Mucosa of stomach (tissue), 1 donor: Measurements from ENCODE around the gene CAPN3.
"Not testable (repeated sequence)": the region's sequence is repeated elsewhere in the genome, so short reads cannot be mapped to it uniquely, and the experiment has no call there.

Source experiments
- H3K27me3 ChIP-seq: one replicate; pipeline ENCODE4 v1.7.0; 2013; ENCODE audit warnings: mild to moderate bottlenecking, low read length; ENCODE audit not compliant: control insufficient read depth, insufficient read depth
- H3K36me3 ChIP-seq: one replicate; pipeline ENCODE4 v1.7.0; 2013; ENCODE audit warnings: low read length; ENCODE audit not compliant: control insufficient read depth, insufficient read depth
- H3K4me1 ChIP-seq: one replicate; pipeline ENCODE4 v1.7.0; 2013; ENCODE audit warnings: mild to moderate bottlenecking, low read length; ENCODE audit not compliant: control insufficient read depth, insufficient read depth
- H3K4me3 ChIP-seq: one replicate; pipeline ENCODE4 v1.7.0; 2013; ENCODE audit warnings: low read length
- H3K9ac ChIP-seq: one replicate; pipeline ENCODE4 v1.7.0; 2013; ENCODE audit warnings: mild to moderate bottlenecking, low read length, moderate library complexity
- H3K9me3 ChIP-seq: one replicate; pipeline ENCODE4 v1.7.0; 2013; ENCODE audit warnings: mild to moderate bottlenecking, low read length, moderate library complexity; ENCODE audit not compliant: control insufficient read depth
- donor health status: Pancreatic carcinoma.

Gene CAPN3

DNA sequence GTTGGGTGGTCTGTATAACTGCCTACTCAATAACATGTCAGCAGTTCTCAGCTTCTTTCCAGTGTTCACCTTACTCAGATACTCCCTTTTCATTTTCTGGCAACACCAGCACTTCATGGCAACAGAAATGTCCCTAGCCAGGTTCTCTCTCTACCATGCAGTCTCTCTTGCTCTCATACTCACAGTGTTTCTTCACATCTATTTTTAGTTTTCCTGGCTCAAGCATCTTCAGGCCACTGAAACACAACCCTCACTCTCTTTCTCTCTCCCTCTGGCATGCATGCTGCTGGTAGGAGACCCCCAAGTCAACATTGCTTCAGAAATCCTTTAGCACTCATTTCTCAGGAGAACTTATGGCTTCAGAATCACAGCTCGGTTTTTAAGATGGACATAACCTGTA, at the start of gene CAPN3:
Gene CAPN3, plus strand, starts transcription at position 253 of the 400 bp plus-strand sequence. CDS start 305 bp downstream, outside the sequence.
- Histone ChIP-seq H3K9me3 (no peaks in the 10 kb centered on the region), H3K36me3 (no peaks in the 10 kb centered on the region), H3K4me1 (no peaks in the 10 kb centered on the region), H3K4me3 (no peak within 1 kb of the TSS), H3K9ac (no peak within 1 kb of the TSS), H3K27me3 (no peaks in the 10 kb centered on the region)

DNA sequence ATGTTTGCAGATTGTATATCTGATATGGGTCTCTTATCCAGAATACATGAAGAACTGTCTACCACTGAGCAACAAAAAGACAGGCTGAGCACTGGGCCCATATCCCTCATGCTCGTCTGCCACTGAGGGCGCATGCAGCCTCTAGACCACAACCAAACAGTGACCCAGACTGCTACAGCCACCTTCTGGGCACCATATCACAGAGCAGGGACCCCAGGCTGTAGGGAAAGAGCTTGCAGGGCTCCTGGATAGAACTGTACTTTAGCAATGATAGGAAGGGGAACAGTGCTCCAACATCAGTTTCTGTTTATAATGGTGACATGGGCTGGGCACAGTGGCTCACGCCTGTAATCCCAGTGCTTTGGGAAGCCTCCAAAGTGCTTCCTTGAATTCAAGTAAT, 45.8 kb upstream of the CAPN3 start:
- Histone ChIP-seq H3K4me3 (no peak overlapping the region), H3K4me1 (no peaks in the 10 kb centered on the region), H3K36me3 (no peaks in the 10 kb centered on the region), H3K9me3 (no peaks in the 10 kb centered on the region), H3K27me3 (no peaks in the 10 kb centered on the region), H3K9ac (no peak overlapping the region)

DNA sequence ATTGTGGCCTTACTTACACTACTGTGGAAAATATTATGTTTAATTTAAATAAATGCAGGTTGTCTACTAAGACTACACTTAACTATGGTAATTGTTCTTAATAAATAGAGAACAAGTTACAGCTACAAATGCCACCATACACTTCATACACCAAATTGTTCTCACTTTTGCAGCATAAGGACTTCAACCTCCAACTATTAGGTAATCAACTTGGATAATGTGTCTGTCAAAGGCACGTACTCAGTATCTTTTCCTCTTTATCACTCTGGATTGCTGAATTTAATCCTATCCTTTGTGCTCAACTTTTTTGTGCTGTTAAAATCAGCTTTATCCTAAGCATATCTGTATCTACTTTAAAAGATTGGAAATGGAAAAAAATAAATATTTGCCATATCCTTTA, 44.5 kb upstream of the CAPN3 start:
- H3K4me3 ChIP-seq: no peak overlapping the region
- no peaks in the 10 kb centered on the region for H3K27me3 ChIP-seq
- no peaks in the 10 kb centered on the region for H3K4me1 ChIP-seq
- H3K36me3 ChIP-seq: no peaks in the 10 kb centered on the region
- H3K9ac ChIP-seq: no peak overlapping the region
- no peaks in the 10 kb centered on the region for H3K9me3 ChIP-seq

DNA sequence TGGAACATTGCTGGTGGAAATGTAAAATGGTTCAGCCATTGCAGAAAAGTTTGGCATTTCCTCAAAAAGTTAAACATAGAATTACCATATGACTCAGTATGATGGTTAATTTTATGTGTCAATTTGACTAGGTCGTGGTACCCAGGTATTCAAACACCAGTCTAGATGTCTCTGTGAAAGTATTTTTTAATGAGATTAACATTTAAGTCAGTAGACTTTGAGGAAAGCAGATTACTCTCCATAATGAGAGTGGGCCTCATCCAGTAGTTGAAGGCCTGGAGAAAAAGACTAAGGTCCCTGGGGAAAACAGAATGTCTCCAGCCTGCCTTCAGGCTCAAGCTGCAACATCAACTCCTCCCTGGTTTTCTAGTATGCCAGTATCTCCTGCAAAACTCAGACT, 43.8 kb upstream of the CAPN3 start:
- Histone ChIP-seq H3K4me3 (no peak overlapping the region), H3K9ac (no peak overlapping the region), H3K4me1 (no peaks in the 10 kb centered on the region), H3K9me3 (no peaks in the 10 kb centered on the region), H3K36me3 (no peaks in the 10 kb centered on the region), H3K27me3 (no peaks in the 10 kb centered on the region)

- H3K27me3 ChIP-seq, H3K9ac ChIP-seq, H3K36me3 ChIP-seq, H3K4me1 ChIP-seq, H3K4me3 ChIP-seq, H3K9me3 ChIP-seq: not testable (repeated sequence)
These were observed 43.0 kb upstream of the CAPN3 start for GRCh38 chr15:42316282-42316805.

DNA sequence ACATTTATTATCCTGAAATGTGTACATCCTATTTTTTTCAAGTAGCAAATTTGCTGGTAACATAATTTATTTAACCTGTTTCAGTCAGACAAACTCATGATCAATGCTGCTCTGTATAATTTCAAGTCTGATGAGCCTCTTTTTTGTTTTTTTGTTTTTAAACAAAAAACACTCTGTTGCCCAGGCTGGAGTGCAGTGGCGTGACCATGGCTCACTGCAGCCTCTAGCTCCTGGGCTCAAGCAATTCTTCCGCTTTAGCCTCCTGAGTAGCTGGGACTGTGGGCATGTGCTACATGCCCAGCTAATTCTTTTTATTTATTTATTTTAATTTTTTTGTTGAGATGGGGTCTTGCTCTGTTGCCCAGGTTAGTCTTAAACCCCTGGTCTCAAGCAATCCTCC, 40.1 kb upstream of the CAPN3 start:
- Histone ChIP-seq H3K36me3 (no peaks in the 10 kb centered on the region), H3K9ac (no peak overlapping the region)

DNA sequence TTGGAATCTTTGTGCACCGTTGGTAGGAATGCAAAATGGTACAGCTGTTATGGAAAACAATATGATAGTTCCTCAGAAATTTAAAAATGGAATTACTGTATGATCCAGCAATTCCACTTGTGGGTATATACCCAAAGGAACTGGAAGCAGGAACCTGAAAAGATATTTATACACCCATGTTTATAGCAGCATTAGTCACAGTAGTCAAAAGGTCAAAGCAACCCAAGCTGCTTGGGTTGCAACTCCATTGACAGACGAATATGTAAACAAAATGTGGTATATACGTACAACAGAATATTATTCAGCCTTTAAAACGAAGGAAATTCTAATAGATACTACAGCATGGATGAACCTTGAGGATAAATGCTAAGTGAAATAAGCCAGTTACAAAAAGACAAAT, 35.0 kb upstream of the CAPN3 start:
- Histone ChIP-seq H3K4me3 (no peak overlapping the region), H3K27me3 (no peaks in the 10 kb centered on the region), H3K36me3 (no peaks in the 10 kb centered on the region), H3K9ac (no peak overlapping the region), H3K4me1 (no peaks in the 10 kb centered on the region), H3K9me3 (no peaks in the 10 kb centered on the region)

More for the DNA sequence above, 40.1 kb upstream of the CAPN3 start:
- no peaks in the 10 kb centered on the region for H3K4me1 ChIP-seq
- no peaks in the 10 kb centered on the region for H3K27me3 ChIP-seq
- H3K9me3 ChIP-seq: no peaks in the 10 kb centered on the region
- H3K4me3 ChIP-seq: no peak overlapping the region

DNA sequence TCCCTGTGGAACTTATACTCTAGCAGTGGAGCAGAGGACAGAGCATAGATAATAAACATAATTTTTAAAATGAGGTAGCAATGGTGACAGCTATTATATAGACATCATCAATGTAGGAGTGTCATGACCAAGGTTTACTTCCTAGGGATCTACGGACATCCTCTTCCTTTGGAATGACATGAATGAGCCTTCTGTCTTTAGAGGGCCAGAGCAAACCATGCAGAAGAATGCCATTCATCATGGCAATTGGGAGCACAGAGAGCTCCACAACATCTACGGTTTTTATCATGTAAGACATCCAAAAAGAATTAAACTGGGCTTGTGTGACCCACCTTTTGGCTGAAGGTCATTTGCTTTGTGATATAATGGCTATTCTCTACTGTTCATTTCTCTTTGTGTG, 30.1 kb upstream of the CAPN3 start:
- Histone ChIP-seq H3K36me3 (no peaks in the 10 kb centered on the region), H3K9me3 (no peaks in the 10 kb centered on the region), H3K9ac (no peak overlapping the region), H3K27me3 (no peaks in the 10 kb centered on the region), H3K4me1 (no peaks in the 10 kb centered on the region), H3K4me3 (no peak overlapping the region)

- Histone ChIP-seq H3K4me3 (no peak overlapping the region), H3K4me1 (no peaks in the 10 kb centered on the region), H3K27me3 (no peaks in the 10 kb centered on the region), H3K9ac (no peak overlapping the region), H3K9me3 (no peaks in the 10 kb centered on the region), H3K36me3 (no peaks in the 10 kb centered on the region)
These were observed 29.3 kb upstream of the CAPN3 start for GRCh38 chr15:42329992-42330391.

GRCh38 chr15:42331235-42331634, 28.1 kb upstream of the CAPN3 start:
- no peaks in the 10 kb centered on the region for H3K36me3 ChIP-seq
- no peaks in the 10 kb centered on the region for H3K4me1 ChIP-seq
- H3K9me3 ChIP-seq: no peaks in the 10 kb centered on the region
- no peaks in the 10 kb centered on the region for H3K27me3 ChIP-seq
- no peak overlapping the region for H3K4me3 ChIP-seq
- H3K9ac ChIP-seq: no peak overlapping the region

DNA sequence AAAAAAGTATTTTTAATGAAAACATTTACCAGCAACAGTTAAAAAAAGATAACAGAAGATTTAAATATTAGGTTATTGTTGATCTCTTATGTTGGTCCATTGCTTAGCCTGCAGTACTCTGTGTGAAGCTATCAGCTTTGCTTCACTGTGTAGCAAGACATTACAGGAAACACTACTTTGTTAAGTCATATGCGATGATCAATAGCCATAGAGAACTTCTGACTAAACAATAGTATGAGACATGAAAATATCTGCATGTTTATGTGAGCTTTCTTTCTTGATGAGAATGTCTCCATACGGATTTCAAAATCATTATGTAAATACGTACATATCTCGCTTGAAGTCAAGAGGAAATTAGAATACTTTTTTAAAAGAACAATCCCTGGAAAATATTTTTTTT, 27.0 kb upstream of the CAPN3 start:
- H3K4me3 ChIP-seq: no peak overlapping the region
- no peaks in the 10 kb centered on the region for H3K9me3 ChIP-seq
- H3K9ac ChIP-seq: no peak overlapping the region
- no peaks in the 10 kb centered on the region for H3K4me1 ChIP-seq
- no peaks in the 10 kb centered on the region for H3K27me3 ChIP-seq
- H3K36me3 ChIP-seq: no peaks in the 10 kb centered on the region

- H3K36me3 ChIP-seq: no peaks in the 10 kb centered on the region
- H3K4me3 ChIP-seq: no peak overlapping the region
- no peak overlapping the region for H3K9ac ChIP-seq
- no peaks in the 10 kb centered on the region for H3K9me3 ChIP-seq
- no peaks in the 10 kb centered on the region for H3K4me1 ChIP-seq
- H3K27me3 ChIP-seq: no peaks in the 10 kb centered on the region
These were observed 24.2 kb upstream of the CAPN3 start for GRCh38 chr15:42335074-42335473.

DNA sequence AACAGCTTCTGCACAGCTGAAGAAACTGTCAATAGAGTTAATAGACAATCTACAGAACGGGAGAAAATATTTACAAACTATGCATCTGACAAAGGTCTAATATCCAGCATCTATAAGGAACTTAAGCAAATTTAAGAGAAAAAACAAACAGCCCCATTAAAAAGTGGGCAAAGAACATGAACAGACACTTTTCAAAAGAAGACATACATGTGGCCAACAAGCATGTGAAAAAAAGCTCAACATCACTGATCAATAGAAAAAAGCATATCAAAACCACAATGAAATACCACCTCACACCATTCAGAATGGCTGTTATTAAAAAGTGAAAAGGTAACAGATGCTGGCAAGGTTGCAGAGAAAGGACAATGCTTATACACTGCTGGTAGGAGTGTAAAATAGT, 22.7 kb upstream of the CAPN3 start:
- not testable (repeated sequence) for H3K4me1 ChIP-seq, H3K4me3 ChIP-seq, H3K27me3 ChIP-seq, H3K9ac ChIP-seq, H3K36me3 ChIP-seq, H3K9me3 ChIP-seq
